Neutrophil (primary cell): ENCODE data around the gene POLR2B.
"Not testable (repeated sequence)": the region's sequence is repeated elsewhere in the genome, so short reads cannot be mapped to it uniquely, and the experiment has no call there.

ENCODE experiments used
- H3K27ac ChIP-seq: fragments of 200-600 bp; sonication (generic); 2 replicates; pipeline ENCODE4 v1.5.1; 2016; ENCODE audit warnings: mild to moderate bottlenecking, moderate library complexity
- H3K27me3 ChIP-seq: fragments of 200-600 bp; sonication (generic); 2 replicates; pipeline ENCODE4 v1.6.0; 2016; ENCODE audit warnings: mild to moderate bottlenecking
- H3K36me3 ChIP-seq: fragments of 200-600 bp; sonication (generic); 2 replicates; pipeline ENCODE4 v1.5.1; 2017
- H3K4me1 ChIP-seq, 2 experiments: fragments of 200-600 bp in 1 of 2; sonication (generic) in 1 of 2; 1 replicate in 1 of 2; 2 replicates in 1 of 2; pipeline versions ENCODE4 v1.5.1 to v1.6.1; 2013 to 2016; ENCODE audit warnings: low read depth in 1 of 2, low read length in 1 of 2, mild to moderate bottlenecking in 1 of 2, moderate library complexity in 1 of 2; ENCODE audit not compliant: control insufficient read depth in 1 of 2, insufficient read depth in 1 of 2
- H3K4me3 ChIP-seq, 2 experiments: fragments of 200-600 bp in 1 of 2; sonication (generic) in 1 of 2; 1 replicate in 1 of 2; 2 replicates in 1 of 2; pipeline ENCODE4 v1.5.1; 2013 to 2016; ENCODE audit warnings: low read depth in 1 of 2, low read length in 1 of 2, mild to moderate bottlenecking in 1 of 2, moderate library complexity in 1 of 2
- H3K9me3 ChIP-seq: fragments of 200-600 bp; sonication (generic); 2 replicates; pipeline ENCODE4 v1.5.1; 2016
- CTCF ChIP-seq: fragments of 200-600 bp; sonication (generic); IDR thresholded peaks from 2 replicates; pipeline ENCODE4 v1.5.1; 2016; ENCODE audit warnings: antibody characterized with exemption

Gene POLR2B

GRCh38 chr4:57051524-57051923 is 72.8 kb downstream of the POLR2B start:
- H3K27me3 ChIP-seq: no peaks in the 10 kb centered on the region
- H3K9me3 ChIP-seq: no peaks in the 10 kb centered on the region
- H3K4me1 ChIP-seq: no peaks in the 10 kb centered on the region
- H3K27ac ChIP-seq: no peak overlapping the region
- no peak overlapping the region for H3K4me3 ChIP-seq
- no peaks in the 10 kb centered on the region for H3K36me3 ChIP-seq
- no peak for TF ChIP-seq CTCF

GRCh38 chr4:57053508-57053907 is 74.8 kb downstream of the POLR2B start:
- no peak overlapping the region for H3K4me3 ChIP-seq
- no peaks in the 10 kb centered on the region for H3K9me3 ChIP-seq
- no peaks in the 10 kb centered on the region for H3K4me1 ChIP-seq
- H3K27ac ChIP-seq: no peak overlapping the region
- no peaks in the 10 kb centered on the region for H3K36me3 ChIP-seq
- no peak for TF ChIP-seq CTCF
- H3K27me3 ChIP-seq: no peaks in the 10 kb centered on the region

- Histone ChIP-seq H3K4me3 (no peak overlapping the region), H3K27me3 (no peaks in the 10 kb centered on the region), H3K9me3 (no peaks in the 10 kb centered on the region), H3K27ac (no peak overlapping the region), H3K36me3 (no peaks in the 10 kb centered on the region), H3K4me1 (no peaks in the 10 kb centered on the region)
- no peak for TF ChIP-seq CTCF
Observed at GRCh38 chr4:57055886-57056285, 77.2 kb downstream of the POLR2B start.

GRCh38 chr4:57059890-57060716 is 81.4 kb downstream of the POLR2B start:
- Histone ChIP-seq H3K4me3 (no peak overlapping the region), H3K4me1 (no peaks in the 10 kb centered on the region), H3K27me3 (no peaks in the 10 kb centered on the region), H3K36me3 (no peaks in the 10 kb centered on the region), H3K27ac (no peak overlapping the region), H3K9me3 (no peaks in the 10 kb centered on the region)
- TF ChIP-seq CTCF: no peak

- H3K27me3 ChIP-seq, H3K36me3 ChIP-seq, H3K27ac ChIP-seq, H3K4me1 ChIP-seq, H3K9me3 ChIP-seq, H3K4me3 ChIP-seq: not testable (repeated sequence)
Observed at GRCh38 chr4:57060717-57061067, 82.0 kb downstream of the POLR2B start.

- no peaks in the 10 kb centered on the region for H3K4me1 ChIP-seq
- no peaks in the 10 kb centered on the region for H3K27me3 ChIP-seq
- no peak overlapping the region for H3K27ac ChIP-seq
- no peak for TF ChIP-seq CTCF
- no peaks in the 10 kb centered on the region for H3K36me3 ChIP-seq
- H3K9me3 ChIP-seq: no peaks in the 10 kb centered on the region
- H3K4me3 ChIP-seq: no peak overlapping the region
Observed at GRCh38 chr4:57061395-57061794, 82.7 kb downstream of the POLR2B start.
